AG09319 (cell line): ENCODE measurements around the gene PIGK.
A peak's percentile ranks its signal among the peaks of the same experiment; 100 is the strongest.

Experiments
- DNase-seq: peaks from one replicate; pipeline ENCODE4 v3.0.0-alpha.2; 2010; ENCODE audit warnings: low read depth; ENCODE audit errors: extremely low read depth
- CTCF ChIP-seq: IDR thresholded peaks from 2 replicates; pipeline ENCODE4 v1.5.1; 2011; ENCODE audit warnings: low read depth, mild to moderate bottlenecking, inconsistent platforms, low read length, moderate library complexity

PIGK gene

GRCh38 chr1:77044133-77044849 lies 174.9 kb downstream of the PIGK start:
- no peak for DNase-seq
- no peak for TF ChIP-seq CTCF

GRCh38 chr1:77040826-77041225 lies 178.4 kb downstream of the PIGK start:
- no peak for TF ChIP-seq CTCF
- DNase-seq: no peak

- TF ChIP-seq CTCF: no peak
- peak; percentile 67 for DNase-seq
Measured at GRCh38 chr1:77039739-77040138, 179.5 kb downstream of the PIGK start.

- no peak for DNase-seq
- no peak for TF ChIP-seq CTCF
Measured at GRCh38 chr1:77039111-77039510, 180.1 kb downstream of the PIGK start.
